Heart left ventricle (tissue), 13 donors: ENCODE data around the gene ABCC3.

Experiments
- POLR2A ChIP-seq, 2 donors: fragments of 450-650 bp; IDR thresholded peaks; one replicate each; pipeline ENCODE4 v1.6.1; 2017; ENCODE audit warnings: antibody characterized with exemption in 2 of 2, mild to moderate bottlenecking in 2 of 2, moderate library complexity in 2 of 2
- TF ChIP-seq, protein P1 (sequence below), 12 donors: fragments of 200-600 bp; sonication (generic) in 4 of 12; IDR thresholded peaks; one replicate each; pipeline versions ENCODE4 v1.5.0 to v1.8.0; 2018 to 2022; ENCODE audit warnings: antibody characterized with exemption in 12 of 12, mild to moderate bottlenecking in 5 of 12
- donor health status: ischemic (EF 13 %, LVEDD 7.1; RV severe dilation, severe dysfunction).
- donor health status: DM: no; HTN: yes; CAD: no.
- donor health status: DM: no; HTN: no; CAD: no.
- donor health status: ischemic (EF 25% LVEDD 6.9; RV normal size, moderate dysfunction).
- donor health status: ischemic (EF 25% LVEDD 5.7; RV mildly dilated, moderate dysfunction).
- donor health status: ischemic (EF 35%, LVEDD 5.7; RV mildly dilated, moderate dysfunction).
- donor health status: nonischemic (EF 11% LVEDD 7.7; RV severe dilation, severe dysfunction).
- donor health status: DM: yes; HTN: yes; CAD: no.
- donor health status: PGD.
- donor health status: ischemic (EF 29% LVEDD 5.4; RV normal size, mild dysfunction).
- donor health status: nonischemic (EF 23%, LVEDD 6.1; RV moderate dilation, normal function).

DNA sequence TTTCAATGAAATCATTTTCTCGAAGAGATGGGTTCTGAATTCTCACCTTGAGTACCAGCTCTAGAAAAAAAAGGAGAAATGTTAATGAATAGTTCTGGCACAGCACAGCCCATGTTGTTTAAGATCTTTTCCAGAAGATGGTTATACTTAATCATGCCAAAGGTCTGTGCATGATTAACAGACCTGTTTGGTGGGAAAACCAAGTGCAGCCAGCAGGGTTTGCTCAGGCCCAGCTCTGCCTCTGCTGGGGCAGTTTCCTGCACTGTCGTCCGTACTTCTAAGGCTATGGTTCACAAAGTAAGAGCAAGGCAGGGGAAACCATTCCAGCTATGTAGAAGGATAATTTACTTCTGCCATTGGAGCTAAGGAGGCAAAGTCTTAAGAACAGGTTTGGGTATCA, 62.4 kb downstream of the ABCC3 start:
- TF ChIP-seq, protein P1, sequence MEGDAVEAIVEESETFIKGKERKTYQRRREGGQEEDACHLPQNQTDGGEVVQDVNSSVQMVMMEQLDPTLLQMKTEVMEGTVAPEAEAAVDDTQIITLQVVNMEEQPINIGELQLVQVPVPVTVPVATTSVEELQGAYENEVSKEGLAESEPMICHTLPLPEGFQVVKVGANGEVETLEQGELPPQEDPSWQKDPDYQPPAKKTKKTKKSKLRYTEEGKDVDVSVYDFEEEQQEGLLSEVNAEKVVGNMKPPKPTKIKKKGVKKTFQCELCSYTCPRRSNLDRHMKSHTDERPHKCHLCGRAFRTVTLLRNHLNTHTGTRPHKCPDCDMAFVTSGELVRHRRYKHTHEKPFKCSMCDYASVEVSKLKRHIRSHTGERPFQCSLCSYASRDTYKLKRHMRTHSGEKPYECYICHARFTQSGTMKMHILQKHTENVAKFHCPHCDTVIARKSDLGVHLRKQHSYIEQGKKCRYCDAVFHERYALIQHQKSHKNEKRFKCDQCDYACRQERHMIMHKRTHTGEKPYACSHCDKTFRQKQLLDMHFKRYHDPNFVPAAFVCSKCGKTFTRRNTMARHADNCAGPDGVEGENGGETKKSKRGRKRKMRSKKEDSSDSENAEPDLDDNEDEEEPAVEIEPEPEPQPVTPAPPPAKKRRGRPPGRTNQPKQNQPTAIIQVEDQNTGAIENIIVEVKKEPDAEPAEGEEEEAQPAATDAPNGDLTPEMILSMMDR (IDR thresholded peaks at IDR 0.05): no peak
- TF ChIP-seq POLR2A (IDR thresholded peaks at IDR 0.05): no peak
